ENCODE measurements around the gene BCAM.

BCAM gene

GRCh38 chr19:44839276-44839675 lies 30.4 kb downstream of the BCAM start:
- Histone ChIP-seq H3K27me3 (ENCODE audit: insufficient read depth, poor library complexity, severe bottlenecking) (no peaks in the 10 kb centered on the region), H3K27ac (replicated peaks) (no peak overlapping the region), H3K4me3 (replicated peaks; ENCODE audit: insufficient read depth, low read length) (no peak overlapping the region)
- DNase-seq (ENCODE audit: low read depth in 1 of 2, low spot score in 1 of 2), result no peak
- TF ChIP-seq GABPA (IDR thresholded peaks at IDR 0.05; ENCODE audit: low read depth), result no peak
- TF ChIP-seq REST (IDR thresholded peaks at IDR 0.05; ENCODE audit: insufficient replicate concordance, low read depth), result no peak
- no peak for TF ChIP-seq CTCF (IDR thresholded peaks at IDR 0.05; ENCODE audit: insufficient read depth, low read length)
- no peak for TF ChIP-seq SPI1 (IDR thresholded peaks at IDR 0.05; ENCODE audit: borderline replicate concordance, low read depth)
- no peak for TF ChIP-seq POLR2AphosphoS5 (IDR thresholded peaks at IDR 0.05; ENCODE audit: low read depth)

- no peak for TF ChIP-seq GABPA (IDR thresholded peaks at IDR 0.05; ENCODE audit: low read depth)
- no peak for TF ChIP-seq SPI1 (IDR thresholded peaks at IDR 0.05; ENCODE audit: borderline replicate concordance, low read depth)
- no peak for TF ChIP-seq REST (IDR thresholded peaks at IDR 0.05; ENCODE audit: insufficient replicate concordance, low read depth)
- TF ChIP-seq POLR2AphosphoS5 (IDR thresholded peaks at IDR 0.05; ENCODE audit: low read depth), result no peak
- no peak for TF ChIP-seq CTCF (IDR thresholded peaks at IDR 0.05; ENCODE audit: insufficient read depth, low read length)
- Histone ChIP-seq H3K27me3 (ENCODE audit: insufficient read depth, poor library complexity, severe bottlenecking) (no peaks in the 10 kb centered on the region), H3K4me3 (replicated peaks; ENCODE audit: insufficient read depth, low read length) (no peak overlapping the region), H3K27ac (replicated peaks) (no peak overlapping the region)
- no peak for DNase-seq (ENCODE audit: low read depth in 1 of 2, low spot score in 1 of 2)
These were observed 31.9 kb downstream of the BCAM start for GRCh38 chr19:44840811-44841210.

GRCh38 chr19:44841231-44841630 lies 32.3 kb downstream of the BCAM start:
- Histone ChIP-seq H3K27ac (replicated peaks) (no peak overlapping the region), H3K4me3 (replicated peaks; ENCODE audit: insufficient read depth, low read length) (no peak overlapping the region), H3K27me3 (ENCODE audit: insufficient read depth, poor library complexity, severe bottlenecking) (no peaks in the 10 kb centered on the region)
- TF ChIP-seq SPI1 (IDR thresholded peaks at IDR 0.05; ENCODE audit: borderline replicate concordance, low read depth), result no peak
- no peak for TF ChIP-seq REST (IDR thresholded peaks at IDR 0.05; ENCODE audit: insufficient replicate concordance, low read depth)
- TF ChIP-seq POLR2AphosphoS5 (IDR thresholded peaks at IDR 0.05; ENCODE audit: low read depth), result no peak
- no peak for TF ChIP-seq GABPA (IDR thresholded peaks at IDR 0.05; ENCODE audit: low read depth)
- TF ChIP-seq CTCF (IDR thresholded peaks at IDR 0.05; ENCODE audit: insufficient read depth, low read length), result no peak
- DNase-seq (ENCODE audit: low read depth in 1 of 2, low spot score in 1 of 2), result no peak
